Neutrophil (primary cell): ENCODE measurements around the gene CFAP97D2.

Source experiments
- H3K27ac ChIP-seq: fragments of 200-600 bp; sonication (generic); 2 replicates; pipeline ENCODE4 v1.5.1; 2016; ENCODE audit warnings: mild to moderate bottlenecking, moderate library complexity
- H3K27me3 ChIP-seq: fragments of 200-600 bp; sonication (generic); 2 replicates; pipeline ENCODE4 v1.6.0; 2016; ENCODE audit warnings: mild to moderate bottlenecking
- H3K36me3 ChIP-seq: fragments of 200-600 bp; sonication (generic); 2 replicates; pipeline ENCODE4 v1.5.1; 2017
- H3K4me1 ChIP-seq, 2 experiments: fragments of 200-600 bp in 1 of 2; sonication (generic) in 1 of 2; 1 replicate in 1 of 2; 2 replicates in 1 of 2; pipeline versions ENCODE4 v1.5.1 to v1.6.1; 2013 to 2016; ENCODE audit warnings: low read depth in 1 of 2, low read length in 1 of 2, mild to moderate bottlenecking in 1 of 2, moderate library complexity in 1 of 2; ENCODE audit not compliant: control insufficient read depth in 1 of 2, insufficient read depth in 1 of 2
- H3K4me3 ChIP-seq, 2 experiments: fragments of 200-600 bp in 1 of 2; sonication (generic) in 1 of 2; 1 replicate in 1 of 2; 2 replicates in 1 of 2; pipeline ENCODE4 v1.5.1; 2013 to 2016; ENCODE audit warnings: low read depth in 1 of 2, low read length in 1 of 2, mild to moderate bottlenecking in 1 of 2, moderate library complexity in 1 of 2
- H3K9me3 ChIP-seq: fragments of 200-600 bp; sonication (generic); 2 replicates; pipeline ENCODE4 v1.5.1; 2016
- TF ChIP-seq, protein P1 (sequence below): fragments of 200-600 bp; sonication (generic); IDR thresholded peaks from 2 replicates; pipeline ENCODE4 v1.5.1; 2016; ENCODE audit warnings: antibody characterized with exemption

Gene CFAP97D2

DNA sequence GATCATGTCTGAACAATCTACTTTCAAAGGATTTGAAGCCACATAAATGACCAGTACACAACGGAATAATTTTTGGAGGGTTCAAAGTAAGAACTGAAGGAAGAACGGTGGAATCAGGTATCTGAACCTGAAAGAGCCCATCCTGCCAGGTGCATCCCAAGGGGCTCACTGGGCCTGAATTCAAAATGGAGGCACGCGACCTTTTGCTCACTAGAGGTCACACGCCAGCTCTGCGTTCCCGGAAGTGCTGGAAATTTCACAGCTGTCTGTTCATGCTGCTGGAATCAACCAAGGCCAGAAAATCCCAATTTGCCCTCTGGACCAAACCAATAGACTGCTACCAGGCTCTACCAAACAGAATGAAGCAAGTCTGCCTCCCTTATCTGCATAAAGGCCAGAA lies 42.5 kb upstream of the CFAP97D2 start:
- H3K27ac ChIP-seq = no peak overlapping the region

GRCh38 chr13:114140131-114140905 lies 38.7 kb upstream of the CFAP97D2 start:
- Histone ChIP-seq H3K4me1 (peaks cover 8 to 13% of the 10 kb centered on the region in 2 experiments), H3K27ac (no peak overlapping the region), H3K4me3 (no peak overlapping the region), H3K36me3 (no peaks in the 10 kb centered on the region), H3K27me3 (peaks cover 42% of the 10 kb centered on the region), H3K9me3 (no peaks in the 10 kb centered on the region)
- TF ChIP-seq, protein P1, sequence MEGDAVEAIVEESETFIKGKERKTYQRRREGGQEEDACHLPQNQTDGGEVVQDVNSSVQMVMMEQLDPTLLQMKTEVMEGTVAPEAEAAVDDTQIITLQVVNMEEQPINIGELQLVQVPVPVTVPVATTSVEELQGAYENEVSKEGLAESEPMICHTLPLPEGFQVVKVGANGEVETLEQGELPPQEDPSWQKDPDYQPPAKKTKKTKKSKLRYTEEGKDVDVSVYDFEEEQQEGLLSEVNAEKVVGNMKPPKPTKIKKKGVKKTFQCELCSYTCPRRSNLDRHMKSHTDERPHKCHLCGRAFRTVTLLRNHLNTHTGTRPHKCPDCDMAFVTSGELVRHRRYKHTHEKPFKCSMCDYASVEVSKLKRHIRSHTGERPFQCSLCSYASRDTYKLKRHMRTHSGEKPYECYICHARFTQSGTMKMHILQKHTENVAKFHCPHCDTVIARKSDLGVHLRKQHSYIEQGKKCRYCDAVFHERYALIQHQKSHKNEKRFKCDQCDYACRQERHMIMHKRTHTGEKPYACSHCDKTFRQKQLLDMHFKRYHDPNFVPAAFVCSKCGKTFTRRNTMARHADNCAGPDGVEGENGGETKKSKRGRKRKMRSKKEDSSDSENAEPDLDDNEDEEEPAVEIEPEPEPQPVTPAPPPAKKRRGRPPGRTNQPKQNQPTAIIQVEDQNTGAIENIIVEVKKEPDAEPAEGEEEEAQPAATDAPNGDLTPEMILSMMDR = no peak

More for the DNA sequence above, 42.5 kb upstream of the CFAP97D2 start:
- Histone ChIP-seq H3K27me3 (peaks cover 37% of the 10 kb centered on the region), H3K4me3 (no peak overlapping the region), H3K36me3 (no peaks in the 10 kb centered on the region), H3K4me1 (peaks cover 6 to 11% of the 10 kb centered on the region in 2 experiments), H3K9me3 (no peaks in the 10 kb centered on the region)
- TF ChIP-seq, protein P1 = no peak

- TF ChIP-seq, protein P1 = no peak
- H3K9me3 ChIP-seq = no peaks in the 10 kb centered on the region
- H3K4me3 ChIP-seq = no peak overlapping the region
- no peaks in the 10 kb centered on the region for H3K36me3 ChIP-seq
- peaks cover 8 to 13% of the 10 kb centered on the region in 2 experiments for H3K4me1 ChIP-seq
- H3K27me3 ChIP-seq = peaks cover 42% of the 10 kb centered on the region
- H3K27ac ChIP-seq = no peak overlapping the region
Observed at GRCh38 chr13:114140906-114141250, 38.2 kb upstream of the CFAP97D2 start.

- TF ChIP-seq, protein P1 = no peak
- H3K27ac ChIP-seq = no peak overlapping the region
Observed at GRCh38 chr13:114141261-114141996, 37.6 kb upstream of the CFAP97D2 start.

GRCh38 chr13:114142137-114142550 lies 36.9 kb upstream of the CFAP97D2 start:
- no peaks in the 10 kb centered on the region for H3K36me3 ChIP-seq
- TF ChIP-seq, protein P1 = no peak
- H3K4me3 ChIP-seq = no peak overlapping the region
- H3K27ac ChIP-seq = no peak overlapping the region
- peaks cover 8 to 13% of the 10 kb centered on the region in 2 experiments for H3K4me1 ChIP-seq
- peaks cover 42% of the 10 kb centered on the region for H3K27me3 ChIP-seq
- H3K9me3 ChIP-seq = no peaks in the 10 kb centered on the region

More at GRCh38 chr13:114141261-114141996, 37.6 kb upstream of the CFAP97D2 start:
- Histone ChIP-seq H3K4me1 (peaks cover 8 to 13% of the 10 kb centered on the region in 2 experiments), H3K36me3 (no peaks in the 10 kb centered on the region), H3K27me3 (peaks cover 42% of the 10 kb centered on the region), H3K9me3 (no peaks in the 10 kb centered on the region), H3K4me3 (no peak overlapping the region)
